ENCODE results near the gene COQ8A.

The COQ8A gene

DNA sequence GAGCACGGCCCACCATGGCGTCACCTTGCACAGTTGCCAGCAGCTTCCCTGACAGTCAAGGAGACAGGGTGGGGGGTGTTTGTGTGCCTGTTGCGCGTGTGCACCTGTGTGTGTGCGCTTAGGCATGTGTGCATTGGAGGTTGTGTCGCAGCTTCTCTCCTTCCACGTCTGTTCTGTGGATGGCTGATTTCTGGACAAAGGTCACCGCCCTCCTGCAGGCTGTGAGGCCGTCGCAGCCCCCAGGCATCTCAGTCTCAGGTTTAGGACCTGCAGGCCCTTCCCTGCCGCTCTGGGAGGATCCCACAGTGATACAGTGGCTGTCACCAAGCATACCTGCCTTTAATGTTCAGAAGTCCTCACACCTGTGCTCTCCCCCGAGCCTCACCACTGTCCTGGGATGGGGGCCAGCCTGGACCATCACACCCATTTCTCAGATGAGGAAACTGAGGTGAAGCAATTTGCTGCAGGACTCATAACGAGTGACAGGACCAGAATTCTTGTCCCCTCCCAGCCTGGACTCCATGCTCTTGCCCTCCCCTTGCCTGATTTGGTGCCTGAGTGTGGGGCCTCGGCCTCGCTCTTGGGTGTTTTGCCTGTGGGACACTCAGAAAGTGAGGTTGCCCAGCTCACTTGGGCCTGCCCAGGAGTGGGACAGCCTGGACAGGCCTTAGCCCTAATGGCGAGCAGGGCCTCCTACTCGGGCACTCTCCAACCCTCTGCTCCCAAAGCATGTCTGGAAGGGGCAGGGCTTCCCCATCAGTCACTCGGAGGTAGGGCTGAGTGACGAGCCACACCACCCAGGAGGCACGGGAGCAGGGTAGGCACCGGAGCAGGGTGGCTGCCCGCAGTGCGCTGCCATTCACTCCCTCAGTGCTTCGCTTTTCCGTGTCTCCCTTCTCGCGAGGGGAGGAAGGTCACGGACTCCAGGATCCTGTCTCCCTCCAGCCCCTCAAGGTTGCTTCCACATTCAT, 22.6 kb downstream of the COQ8A start:
- ChIA-PET POLR2A (no interaction called here), CTCF (no interaction called here)

DNA sequence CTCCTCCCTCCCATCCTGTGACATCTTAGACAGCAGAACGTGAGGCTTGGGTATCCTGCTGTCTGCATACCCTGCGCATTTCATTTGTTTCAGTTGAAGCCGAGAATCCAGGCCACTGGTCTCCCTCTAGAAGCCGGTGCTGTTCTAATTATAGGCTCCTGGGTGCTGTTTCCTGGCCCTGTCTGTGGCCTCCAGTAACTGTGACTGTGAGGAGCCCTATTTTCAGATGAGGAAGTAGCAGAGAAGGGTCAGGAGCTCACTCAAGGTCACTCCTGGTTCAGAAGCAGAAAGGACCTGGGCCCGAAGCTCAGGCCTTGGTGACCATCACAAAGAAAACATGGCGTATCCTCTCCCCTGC, 24.0 kb downstream of the COQ8A start:
- TF ChIP-seq, protein P1, sequence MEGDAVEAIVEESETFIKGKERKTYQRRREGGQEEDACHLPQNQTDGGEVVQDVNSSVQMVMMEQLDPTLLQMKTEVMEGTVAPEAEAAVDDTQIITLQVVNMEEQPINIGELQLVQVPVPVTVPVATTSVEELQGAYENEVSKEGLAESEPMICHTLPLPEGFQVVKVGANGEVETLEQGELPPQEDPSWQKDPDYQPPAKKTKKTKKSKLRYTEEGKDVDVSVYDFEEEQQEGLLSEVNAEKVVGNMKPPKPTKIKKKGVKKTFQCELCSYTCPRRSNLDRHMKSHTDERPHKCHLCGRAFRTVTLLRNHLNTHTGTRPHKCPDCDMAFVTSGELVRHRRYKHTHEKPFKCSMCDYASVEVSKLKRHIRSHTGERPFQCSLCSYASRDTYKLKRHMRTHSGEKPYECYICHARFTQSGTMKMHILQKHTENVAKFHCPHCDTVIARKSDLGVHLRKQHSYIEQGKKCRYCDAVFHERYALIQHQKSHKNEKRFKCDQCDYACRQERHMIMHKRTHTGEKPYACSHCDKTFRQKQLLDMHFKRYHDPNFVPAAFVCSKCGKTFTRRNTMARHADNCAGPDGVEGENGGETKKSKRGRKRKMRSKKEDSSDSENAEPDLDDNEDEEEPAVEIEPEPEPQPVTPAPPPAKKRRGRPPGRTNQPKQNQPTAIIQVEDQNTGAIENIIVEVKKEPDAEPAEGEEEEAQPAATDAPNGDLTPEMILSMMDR (IDR thresholded peaks at IDR 0.05; ENCODE audit: insufficient read depth, low read length, missing control alignments), result no peak
- POLR2A ChIA-PET, result no interaction called here
- H3K4me3 ChIP-seq (ENCODE audit: low read depth, low read length), result no peak overlapping the region
- CTCF ChIA-PET, result no interaction called here
- DNase-seq (ENCODE audit: low read depth, low spot score), result no peak

More for the DNA sequence above, 22.6 kb downstream of the COQ8A start:
- no peak for DNase-seq (ENCODE audit: low read depth, low spot score)
- TF ChIP-seq, protein P1 (IDR thresholded peaks at IDR 0.05; ENCODE audit: insufficient read depth, low read length, missing control alignments), result no peak
- no peak overlapping the region for H3K4me3 ChIP-seq (ENCODE audit: low read depth, low read length)

DNA sequence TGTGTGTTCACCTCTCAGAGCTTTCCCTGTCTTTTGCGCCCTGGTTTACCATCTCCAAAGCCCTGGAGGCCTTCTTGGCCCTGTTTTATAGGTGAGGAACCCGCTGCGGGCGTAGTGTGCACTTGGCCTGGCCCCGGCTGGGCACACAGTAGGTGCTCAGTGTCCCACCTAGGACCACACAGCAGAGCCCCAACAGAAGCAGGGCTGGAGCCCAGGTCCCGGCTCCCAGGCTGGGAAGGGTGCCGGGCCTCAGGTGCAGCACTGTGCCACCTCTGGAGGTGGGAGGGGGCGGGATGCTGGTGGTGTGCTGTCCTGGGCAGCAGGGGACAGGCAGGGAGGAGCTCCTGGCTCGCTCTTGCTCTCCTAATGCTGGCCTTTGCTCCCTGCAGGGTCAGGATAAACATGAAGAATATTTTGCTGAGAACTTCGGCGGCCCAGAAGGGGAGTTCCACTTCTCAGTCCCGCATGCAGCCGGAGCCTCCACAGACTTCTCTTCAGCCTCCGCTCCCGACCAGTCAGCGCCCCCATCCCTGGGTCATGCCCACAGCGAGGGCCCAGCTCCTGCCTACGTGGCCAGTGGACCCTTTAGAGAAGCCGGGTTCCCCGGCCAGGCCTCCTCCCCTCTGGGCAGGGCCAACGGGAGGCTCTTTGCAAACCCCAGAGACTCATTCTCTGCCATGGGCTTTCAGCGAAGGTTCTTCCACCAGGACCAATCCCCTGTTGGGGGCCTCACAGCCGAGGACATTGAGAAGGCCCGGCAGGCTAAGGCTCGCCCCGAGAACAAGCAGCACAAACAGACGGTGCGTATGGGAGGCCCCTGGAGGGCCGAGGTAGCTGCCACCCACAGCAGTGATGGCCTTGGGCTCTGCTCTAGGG, 24.8 kb downstream of the COQ8A start:
- ChIA-PET POLR2A (no interaction called here), CTCF (no interaction called here)
- TF ChIP-seq, protein P1 (IDR thresholded peaks at IDR 0.05; ENCODE audit: insufficient read depth, low read length, missing control alignments), result no peak
- DNase-seq (ENCODE audit: low read depth, low spot score), result no peak
- no peak overlapping the region for H3K4me3 ChIP-seq (ENCODE audit: low read depth, low read length)

DNA sequence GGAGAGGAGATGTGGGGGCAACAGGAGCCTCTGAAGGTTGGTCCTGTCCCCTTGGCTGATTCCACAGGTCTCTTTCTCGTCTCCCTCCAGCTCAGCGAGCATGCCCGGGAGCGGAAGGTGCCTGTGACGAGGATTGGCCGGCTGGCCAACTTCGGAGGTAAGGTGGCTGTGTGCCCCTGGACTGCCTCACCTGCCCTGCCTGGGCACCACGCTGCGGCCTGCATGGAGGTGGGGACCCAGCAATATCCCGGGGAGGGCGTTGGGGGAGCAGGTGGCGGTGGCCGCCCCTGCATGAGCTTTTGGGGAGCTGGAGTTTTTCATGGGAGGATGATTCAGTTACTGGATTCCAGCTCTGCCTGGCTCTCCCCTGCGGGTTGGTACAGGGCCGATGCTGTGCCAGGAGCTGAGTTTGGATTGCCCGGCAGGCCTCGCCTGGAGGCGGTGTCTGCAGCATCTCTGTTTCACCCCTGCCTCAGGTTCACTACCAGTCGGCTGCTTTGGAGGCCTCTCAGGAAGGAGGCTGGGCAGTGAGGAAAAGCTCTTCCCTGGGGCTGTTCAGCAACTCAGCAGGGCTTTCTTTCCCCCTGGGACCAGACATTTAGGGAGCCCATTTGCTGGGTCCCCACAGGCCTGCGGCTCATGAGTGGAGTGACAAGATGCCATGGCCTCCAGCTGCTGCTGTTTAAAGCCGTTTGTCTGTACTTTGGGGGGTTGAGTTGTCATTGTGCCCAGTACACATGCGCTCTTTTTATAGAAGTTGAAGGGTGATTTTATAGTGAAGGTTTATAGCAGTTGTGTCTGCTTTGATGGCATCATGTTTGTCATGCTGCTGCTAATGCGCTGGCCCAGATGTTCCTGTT, 25.7 kb downstream of the COQ8A start:
- H3K4me3 ChIP-seq (ENCODE audit: low read depth, low read length), result no peak overlapping the region
- POLR2A ChIA-PET, result no interaction called here
- TF ChIP-seq, protein P1 (IDR thresholded peaks at IDR 0.05; ENCODE audit: insufficient read depth, low read length, missing control alignments), result no peak
- no peak for DNase-seq (ENCODE audit: low read depth, low spot score)
- CTCF ChIA-PET, result no interaction called here

DNA sequence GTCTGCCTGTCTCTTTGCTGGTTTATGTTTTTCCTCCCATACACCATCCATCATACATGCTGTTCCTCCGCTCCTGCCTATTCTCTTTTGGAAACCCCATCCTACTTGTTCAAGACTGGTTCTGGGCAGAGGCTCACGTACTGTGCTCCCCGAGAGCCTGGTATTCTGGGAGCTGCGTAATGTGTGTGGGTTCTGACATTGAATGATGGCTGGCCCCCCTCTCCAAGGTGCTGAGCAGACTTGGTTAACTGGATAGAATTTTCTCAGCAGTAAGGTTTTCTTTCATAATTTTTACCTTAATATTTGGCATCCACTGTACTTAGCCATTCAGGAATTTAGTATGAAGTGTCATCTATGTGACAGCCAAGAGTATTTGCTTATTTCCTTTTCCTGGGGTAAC, 26.6 kb downstream of the COQ8A start:
- ChIA-PET POLR2A (no interaction called here), CTCF (interaction anchor here (1.4 kb wide), 1 partner anchor 335 kb away, joined by 3 read pairs; no protein-coding TSS in a partner anchor)
- TF ChIP-seq, protein P1 (IDR thresholded peaks at IDR 0.05; ENCODE audit: insufficient read depth, low read length, missing control alignments), result no peak
- no peak overlapping the region for H3K4me3 ChIP-seq (ENCODE audit: low read depth, low read length)
- no peak for DNase-seq (ENCODE audit: low read depth, low spot score)

Data from AG04449 (cell line).